A204.1 (cell line): ENCODE measurements around the gene COL25A1.

ENCODE experiments used
- FAIRE-seq: peaks from 2 replicates; lab custom pipeline; 2012; peaks lifted over from hg19 to GRCh38; lab: Jason Lieb, UNC

COL25A1 gene

GRCh38 chr4:109214622-109215301 lies 87.7 kb downstream of the COL25A1 start:
- FAIRE-seq, result no peak

GRCh38 chr4:109213056-109213455 lies 89.4 kb downstream of the COL25A1 start:
- FAIRE-seq, result no peak

- FAIRE-seq, result no peak
Measured at GRCh38 chr4:109211671-109212070, 90.8 kb downstream of the COL25A1 start.

GRCh38 chr4:109209647-109210046 lies 92.8 kb downstream of the COL25A1 start:
- FAIRE-seq, result no peak

- no peak for FAIRE-seq
Measured at GRCh38 chr4:109207898-109208297, 94.6 kb downstream of the COL25A1 start.

- no peak for FAIRE-seq
Measured at GRCh38 chr4:109207061-109207460, 95.4 kb downstream of the COL25A1 start.

- no peak for FAIRE-seq
Measured at GRCh38 chr4:109206620-109207019, 95.8 kb downstream of the COL25A1 start.

- FAIRE-seq, result no peak
Measured at GRCh38 chr4:109205186-109205585, 97.3 kb downstream of the COL25A1 start.

GRCh38 chr4:109199585-109199984 lies 102.9 kb downstream of the COL25A1 start:
- FAIRE-seq, result no peak

GRCh38 chr4:109195646-109196045 lies 106.8 kb downstream of the COL25A1 start:
- no peak for FAIRE-seq

- FAIRE-seq, result no peak
Measured at GRCh38 chr4:109191216-109191615, 111.2 kb downstream of the COL25A1 start.

GRCh38 chr4:109186458-109186945 lies 116.0 kb downstream of the COL25A1 start:
- FAIRE-seq, result no peak

GRCh38 chr4:109185951-109186350 lies 116.5 kb downstream of the COL25A1 start:
- no peak for FAIRE-seq

GRCh38 chr4:109185548-109185947 lies 116.9 kb downstream of the COL25A1 start:
- FAIRE-seq, result no peak

GRCh38 chr4:109184491-109184961 lies 117.9 kb downstream of the COL25A1 start:
- FAIRE-seq, result no peak

GRCh38 chr4:109183931-109184490 lies 118.4 kb downstream of the COL25A1 start:
- no peak for FAIRE-seq

GRCh38 chr4:109182696-109183095 lies 119.8 kb downstream of the COL25A1 start:
- no peak for FAIRE-seq

- FAIRE-seq, result no peak
Measured at GRCh38 chr4:109179061-109179460, 123.4 kb downstream of the COL25A1 start.

- no peak for FAIRE-seq
Measured at GRCh38 chr4:109177096-109177810, 125.2 kb downstream of the COL25A1 start.

- no peak for FAIRE-seq
Measured at GRCh38 chr4:109174224-109174953, 128.1 kb downstream of the COL25A1 start.

- FAIRE-seq, result no peak
Measured at GRCh38 chr4:109172301-109172700, 130.2 kb downstream of the COL25A1 start.

GRCh38 chr4:109171070-109171469 lies 131.4 kb downstream of the COL25A1 start:
- no peak for FAIRE-seq

- no peak for FAIRE-seq
Measured at GRCh38 chr4:109169170-109169569, 133.3 kb downstream of the COL25A1 start.
